Dendritic cell treated with granulocyte-macrophage colony-stimulating factor and Interleukin-4, amounts not matched to agents 40 ng/mL and 50 ng/mL, for 4 days (primary cell): ENCODE measurements around the gene LARP1.
"Not testable (repeated sequence)": the region's sequence is repeated elsewhere in the genome, so short reads cannot be mapped to it uniquely, and the experiment has no call there.

ENCODE experiments used
- H3K27ac Mint-ChIP-seq: one replicate; pipeline ENCODE4 v1.8.0; 2022; ENCODE audit warnings: mild to moderate bottlenecking, mixed read lengths
- H3K27me3 Mint-ChIP-seq: one replicate; pipeline ENCODE4 v1.8.0; 2022; ENCODE audit warnings: mild to moderate bottlenecking, mixed read lengths
- H3K36me3 Mint-ChIP-seq: one replicate; pipeline ENCODE4 v1.8.0; 2022; ENCODE audit warnings: low read depth, mixed read lengths
- H3K4me1 Mint-ChIP-seq: one replicate; pipeline ENCODE4 v1.8.0; 2022; ENCODE audit warnings: low read depth, mixed read lengths
- H3K4me3 Mint-ChIP-seq: one replicate; pipeline ENCODE4 v1.8.0; 2022; ENCODE audit warnings: mild to moderate bottlenecking, moderate library complexity, mixed read lengths
- H3K9me3 Mint-ChIP-seq: one replicate; pipeline ENCODE4 v1.8.0; 2022; ENCODE audit warnings: mixed read lengths
- intact Hi-C: fragments of 100-400 bp; cut with micrococcal nuclease; formaldehyde crosslinking; loops from one replicate; pipeline ENCODE4 v1.15.0; 2022

The LARP1 gene

DNA sequence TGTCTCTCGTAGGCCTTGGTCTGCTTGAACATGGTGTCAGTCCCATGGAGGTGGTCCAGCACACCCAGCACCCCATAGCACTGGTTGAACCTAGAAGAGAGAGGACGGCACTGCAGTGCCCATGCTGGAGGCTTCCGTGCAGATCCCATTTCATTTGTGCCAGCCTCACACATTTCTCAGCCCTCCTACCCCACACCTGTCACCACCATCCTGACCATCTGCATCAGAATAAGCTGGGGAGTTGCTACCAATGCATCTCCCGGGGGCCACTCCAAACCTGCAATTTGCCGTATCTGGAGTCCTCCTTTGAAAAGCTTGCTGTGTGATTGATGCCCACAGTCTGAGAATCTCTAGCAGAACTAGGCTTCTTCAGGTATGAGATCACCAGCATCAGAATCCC lies 65.2 kb downstream of the LARP1 start:
- H3K4me3 Mint-ChIP-seq, result no peak overlapping the region
- H3K27me3 Mint-ChIP-seq, result no peaks in the 10 kb centered on the region

DNA sequence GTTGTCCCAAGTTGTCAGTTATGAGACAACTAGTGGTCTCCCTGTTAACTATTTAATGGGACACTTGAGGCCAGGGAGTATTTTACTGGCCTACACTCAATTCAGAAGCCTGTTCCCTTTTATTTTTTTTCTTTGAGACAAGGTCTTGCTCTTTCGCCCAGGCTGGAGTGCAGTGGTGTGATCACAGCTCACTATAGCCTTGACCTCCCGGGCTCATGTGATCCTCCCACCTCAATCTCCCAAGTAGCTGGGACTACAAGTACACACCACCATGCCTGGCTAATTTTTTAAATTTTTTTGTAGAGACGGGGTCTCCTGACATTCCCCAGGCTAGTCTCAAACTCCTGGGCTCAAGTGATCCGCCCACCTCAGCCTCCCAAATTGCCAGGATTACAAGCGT lies 67.7 kb downstream of the LARP1 start:
- H3K27ac Mint-ChIP-seq, H3K9me3 Mint-ChIP-seq, H3K27me3 Mint-ChIP-seq, H3K4me3 Mint-ChIP-seq: not testable (repeated sequence)
- Mint-ChIP-seq H3K4me1 (peaks cover 16% of the 10 kb centered on the region), H3K36me3 (peaks cover 86% of the 10 kb centered on the region)
- intact Hi-C loops, result loop anchor here (5.0 kb wide), 1 partner anchor 34 kb away; the partner anchor contains the start of gene CNOT8

More for the DNA sequence above, 65.2 kb downstream of the LARP1 start:
- intact Hi-C loops, result loop anchor here (5.0 kb wide), 1 partner anchor 37 kb away; the partner anchor contains the start of gene CNOT8
- Mint-ChIP-seq H3K27ac (no peak overlapping the region), H3K9me3 (no peaks in the 10 kb centered on the region), H3K4me1 (peaks cover 16% of the 10 kb centered on the region), H3K36me3 (peaks cover 87% of the 10 kb centered on the region)

DNA sequence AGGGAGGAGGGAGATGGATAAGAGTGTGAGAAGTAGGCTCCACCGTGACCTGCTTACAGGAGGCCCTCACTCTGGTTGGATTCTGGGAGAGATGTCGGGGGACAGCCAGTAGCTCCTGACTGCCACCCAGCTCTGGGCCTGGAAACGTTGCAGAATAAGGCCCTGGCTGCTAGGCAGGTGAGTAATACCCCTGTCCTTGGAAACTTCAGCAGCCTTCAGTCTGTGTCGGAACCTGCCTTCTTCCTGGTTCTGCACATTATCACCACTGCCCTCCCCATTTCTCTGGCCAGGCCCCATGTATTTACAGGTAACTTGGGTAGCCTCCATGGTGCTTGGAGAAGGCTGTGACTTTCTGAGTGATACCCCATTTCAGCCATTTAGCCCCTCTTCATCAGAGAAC lies 68.4 kb downstream of the LARP1 start:
- Mint-ChIP-seq H3K4me1 (peaks cover 16% of the 10 kb centered on the region), H3K9me3 (no peaks in the 10 kb centered on the region), H3K36me3 (peaks cover 91% of the 10 kb centered on the region), H3K4me3 (no peak overlapping the region), H3K27me3 (no peaks in the 10 kb centered on the region), H3K27ac (no peak overlapping the region)
- intact Hi-C loops, result loop anchor here (5.0 kb wide), 1 partner anchor 34 kb away; the partner anchor contains the start of gene CNOT8

DNA sequence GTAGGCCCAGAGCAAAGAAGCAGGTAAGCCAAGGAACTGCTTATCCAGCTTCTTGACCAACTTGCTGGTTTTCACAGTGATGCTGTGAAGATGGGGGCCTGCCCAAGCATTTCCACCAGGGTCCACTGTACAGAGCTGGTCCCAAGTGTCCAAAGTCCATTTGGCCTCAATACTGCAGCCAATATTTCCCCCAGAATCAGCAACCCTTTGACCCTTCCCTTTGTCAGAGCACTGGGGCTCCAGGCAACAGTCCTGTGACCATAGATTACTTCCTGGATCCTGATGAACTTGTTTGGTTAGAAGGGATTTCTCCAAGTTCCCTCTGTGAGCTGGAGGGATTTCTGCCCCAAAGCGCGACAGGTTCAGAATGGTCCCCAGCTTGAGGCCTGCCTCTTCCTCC lies 68.9 kb downstream of the LARP1 start:
- intact Hi-C loops, result loop anchor here (5.0 kb wide), 1 partner anchor 33 kb away; the partner anchor contains the start of gene CNOT8
- Mint-ChIP-seq H3K9me3 (no peaks in the 10 kb centered on the region), H3K27me3 (no peaks in the 10 kb centered on the region), H3K4me3 (no peak overlapping the region), H3K36me3 (peaks cover 88% of the 10 kb centered on the region), H3K27ac (no peak overlapping the region), H3K4me1 (peaks cover 16% of the 10 kb centered on the region)

DNA sequence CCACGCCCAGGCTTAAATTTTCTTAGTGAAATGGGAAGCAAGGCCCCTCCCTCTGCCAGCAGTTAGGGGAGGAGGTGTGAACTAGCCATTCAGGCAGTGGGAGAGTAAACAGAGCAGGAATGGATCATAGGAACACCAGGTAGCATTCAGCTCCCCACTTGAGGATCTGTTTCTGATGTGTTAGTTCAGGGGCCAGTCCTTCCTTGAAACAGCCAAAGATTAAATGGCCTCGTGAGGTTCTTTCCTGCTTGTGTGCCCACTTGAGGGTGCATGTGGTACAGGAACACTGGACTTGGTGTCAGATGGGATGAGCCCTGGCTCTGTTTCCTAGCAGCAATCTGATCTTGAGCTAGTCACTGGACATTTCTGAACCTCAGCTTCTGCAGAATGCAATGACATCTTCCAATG lies 74.0 kb downstream of the LARP1 start:
- Mint-ChIP-seq H3K4me1 (peaks cover 11% of the 10 kb centered on the region), H3K36me3 (peaks cover 73% of the 10 kb centered on the region), H3K9me3 (no peaks in the 10 kb centered on the region), H3K27me3 (no peaks in the 10 kb centered on the region), H3K4me3 (no peak overlapping the region), H3K27ac (no peak overlapping the region)
- intact Hi-C loops, result no loop called here

DNA sequence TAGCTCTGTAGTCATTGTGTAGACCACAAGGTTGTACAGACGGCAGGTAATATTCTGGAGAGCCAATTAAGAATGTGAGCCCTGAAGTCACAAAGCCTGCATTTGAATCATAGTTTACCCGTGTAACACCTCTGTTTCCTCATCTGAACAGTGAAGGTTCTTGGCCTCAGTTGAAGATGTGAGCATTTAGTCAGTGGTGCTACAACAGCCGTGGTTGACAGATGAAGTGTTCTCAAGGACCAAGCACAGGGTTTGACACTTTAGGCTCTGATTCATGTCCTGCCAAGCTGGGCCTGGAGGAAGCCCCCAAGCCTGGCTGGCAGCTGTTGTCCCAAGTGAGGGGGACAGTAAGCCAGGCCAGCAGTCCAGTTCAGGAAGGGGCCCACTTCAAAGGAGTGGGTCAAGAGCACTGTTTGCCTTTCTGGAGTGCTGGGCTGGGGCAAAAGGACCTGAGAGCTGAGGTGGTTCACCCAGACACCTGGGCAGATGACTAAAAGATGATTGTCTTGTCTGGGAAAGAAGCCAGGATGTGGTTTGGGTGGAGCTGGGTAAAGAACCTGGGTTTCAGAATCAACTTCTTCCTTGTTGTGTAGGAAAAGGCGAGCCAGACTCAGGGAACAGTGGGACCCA lies 74.5 kb downstream of the LARP1 start:
- no peaks in the 10 kb centered on the region for H3K27me3 Mint-ChIP-seq
- intact Hi-C loops, result no loop called here
- peaks cover 72% of the 10 kb centered on the region for H3K36me3 Mint-ChIP-seq
- no peaks in the 10 kb centered on the region for H3K9me3 Mint-ChIP-seq
- H3K4me1 Mint-ChIP-seq, result peaks cover 14% of the 10 kb centered on the region
- no peak overlapping the region for H3K27ac Mint-ChIP-seq
- H3K4me3 Mint-ChIP-seq, result no peak overlapping the region

DNA sequence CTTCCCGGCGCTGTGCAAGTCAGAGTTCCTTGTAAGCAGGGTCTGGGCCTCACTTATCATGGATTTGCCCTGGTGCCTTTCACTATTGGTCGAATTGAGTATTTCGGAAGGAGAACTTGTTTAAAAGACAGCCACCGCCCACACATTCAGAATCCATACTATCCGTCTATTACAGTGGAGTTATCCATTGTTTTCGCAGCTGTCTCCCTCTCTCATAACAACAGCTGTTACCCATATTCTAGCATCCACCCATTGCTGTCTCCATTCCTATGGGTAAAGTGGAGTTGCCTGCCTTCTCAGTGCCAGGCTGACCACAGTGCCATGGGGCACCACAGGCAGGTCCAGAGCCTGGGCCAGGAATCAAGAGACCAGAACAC lies 75.0 kb downstream of the LARP1 start:
- H3K27me3 Mint-ChIP-seq, result no peaks in the 10 kb centered on the region
- no peak overlapping the region for H3K4me3 Mint-ChIP-seq
- intact Hi-C loops, result no loop called here
- H3K36me3 Mint-ChIP-seq, result peaks cover 72% of the 10 kb centered on the region
- H3K27ac Mint-ChIP-seq, result no peak overlapping the region
- no peaks in the 10 kb centered on the region for H3K9me3 Mint-ChIP-seq
- H3K4me1 Mint-ChIP-seq, result peaks cover 17% of the 10 kb centered on the region

DNA sequence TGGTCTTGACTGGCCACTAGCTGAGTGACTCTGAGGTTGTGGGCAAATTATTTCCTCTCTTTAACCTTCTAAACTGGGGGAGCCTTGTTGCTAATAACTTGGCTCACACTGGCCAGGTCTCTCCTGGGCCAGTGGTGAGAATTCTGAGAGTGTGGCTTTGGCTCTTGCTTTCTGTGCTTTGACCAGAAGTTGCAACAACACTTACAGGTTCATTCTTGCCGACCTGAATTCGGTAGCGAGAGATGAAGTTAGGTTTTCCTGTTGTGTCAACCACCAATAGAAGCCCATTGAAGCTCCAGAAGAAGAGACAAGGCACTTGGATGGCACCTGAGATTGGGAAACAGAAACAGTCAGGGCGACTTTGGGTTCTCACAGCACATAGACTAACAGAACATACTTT lies 75.4 kb downstream of the LARP1 start:
- H3K9me3 Mint-ChIP-seq, result no peaks in the 10 kb centered on the region
- peaks cover 69% of the 10 kb centered on the region for H3K36me3 Mint-ChIP-seq
- intact Hi-C loops, result no loop called here

DNA sequence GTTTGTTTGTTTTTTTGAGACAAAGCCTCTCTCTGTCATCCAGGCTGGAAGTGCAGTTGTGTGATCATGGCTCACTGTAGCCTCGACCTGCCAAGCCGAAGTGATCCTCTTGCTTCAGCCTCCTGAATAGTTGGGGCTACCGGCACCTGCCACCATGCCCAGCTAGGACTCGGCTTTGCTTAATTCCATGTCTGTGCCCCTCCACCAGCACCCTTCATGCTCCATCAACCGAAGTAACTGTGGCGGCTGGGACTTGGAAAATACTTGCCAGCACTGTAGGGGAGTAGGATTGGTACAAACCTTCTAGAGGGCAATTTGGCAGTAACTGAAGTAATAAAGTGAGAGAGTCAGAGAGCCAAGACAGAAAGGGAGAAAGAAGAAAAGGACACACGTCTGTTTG lies 76.3 kb downstream of the LARP1 start:
- no peak overlapping the region for H3K27ac Mint-ChIP-seq
- H3K4me1 Mint-ChIP-seq, result peaks cover 17% of the 10 kb centered on the region
- H3K9me3 Mint-ChIP-seq, result no peaks in the 10 kb centered on the region

More for the DNA sequence above, 75.4 kb downstream of the LARP1 start:
- H3K4me1 Mint-ChIP-seq, result peaks cover 17% of the 10 kb centered on the region
- no peaks in the 10 kb centered on the region for H3K27me3 Mint-ChIP-seq
- no peak overlapping the region for H3K4me3 Mint-ChIP-seq
- H3K27ac Mint-ChIP-seq, result no peak overlapping the region

DNA sequence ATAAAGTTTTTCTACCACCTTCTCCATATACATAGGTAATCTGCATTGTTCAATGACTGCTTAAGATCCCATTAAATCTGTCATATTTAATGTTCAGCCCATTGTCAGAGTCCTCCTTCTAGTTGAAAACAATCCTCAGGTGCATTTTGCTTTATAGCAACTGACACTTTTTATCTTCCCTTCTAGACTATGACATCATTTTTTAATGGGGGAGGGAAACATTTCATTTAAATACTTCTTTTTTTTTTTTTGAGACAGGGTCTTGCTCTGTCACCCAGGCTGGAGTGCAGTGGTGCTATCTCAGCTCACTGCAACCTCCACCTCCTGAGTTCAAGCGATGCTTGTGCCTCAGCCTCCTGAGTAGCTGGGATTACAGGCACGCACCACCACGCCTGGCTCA lies 77.6 kb downstream of the LARP1 start:
- H3K4me3 Mint-ChIP-seq, H3K9me3 Mint-ChIP-seq, H3K27ac Mint-ChIP-seq, H3K27me3 Mint-ChIP-seq, intact Hi-C loops: not testable (repeated sequence)
- H3K36me3 Mint-ChIP-seq, result peaks cover 64% of the 10 kb centered on the region
- peaks cover 17% of the 10 kb centered on the region for H3K4me1 Mint-ChIP-seq

More for the DNA sequence above, 76.3 kb downstream of the LARP1 start:
- intact Hi-C loops, result no loop called here
- H3K36me3 Mint-ChIP-seq, result peaks cover 66% of the 10 kb centered on the region
- H3K27me3 Mint-ChIP-seq, result no peaks in the 10 kb centered on the region
- H3K4me3 Mint-ChIP-seq, result no peak overlapping the region

DNA sequence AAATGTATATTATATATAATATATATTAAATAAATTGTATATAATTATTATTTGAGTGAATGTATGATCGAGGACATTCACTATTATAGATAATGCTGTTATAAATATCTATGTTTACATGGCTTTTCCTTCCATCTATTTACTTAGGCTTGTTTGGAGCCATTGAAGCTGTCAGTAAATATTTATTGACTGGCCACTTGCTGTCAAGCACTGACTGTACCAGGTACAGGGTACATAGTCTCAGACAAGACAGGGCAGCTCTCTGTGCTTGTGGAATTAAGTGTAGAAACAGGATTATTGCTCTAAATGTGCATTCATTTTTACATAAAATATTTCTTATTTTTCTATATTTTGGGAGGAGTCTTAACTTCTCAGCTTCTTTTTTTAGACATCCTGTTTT lies 78.9 kb downstream of the LARP1 start:
- Mint-ChIP-seq H3K4me1 (peaks cover 17% of the 10 kb centered on the region), H3K27me3 (no peaks in the 10 kb centered on the region), H3K27ac (no peak overlapping the region), H3K36me3 (peaks cover 67% of the 10 kb centered on the region), H3K9me3 (no peaks in the 10 kb centered on the region), H3K4me3 (no peak overlapping the region)
- intact Hi-C loops, result no loop called here

DNA sequence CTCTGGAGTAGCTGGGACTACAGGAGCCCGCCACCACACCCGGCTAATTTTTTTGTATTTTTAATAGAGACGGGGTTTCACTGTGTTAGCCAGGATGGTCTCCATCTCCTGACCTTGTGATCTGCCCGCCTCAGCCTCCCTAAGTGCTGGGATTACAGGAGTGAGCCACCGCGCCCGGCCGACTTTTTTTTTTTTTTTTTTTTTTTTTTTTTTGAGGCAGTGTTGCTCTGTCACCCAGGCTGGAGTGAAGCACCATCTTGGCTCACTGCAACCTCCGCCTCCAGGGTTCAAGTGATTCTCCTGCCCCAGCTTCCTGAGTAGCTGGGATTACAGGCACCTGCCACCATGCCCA lies 80.5 kb downstream of the LARP1 start:
- H3K4me3 Mint-ChIP-seq, intact Hi-C loops, H3K27me3 Mint-ChIP-seq, H3K27ac Mint-ChIP-seq, H3K9me3 Mint-ChIP-seq: not testable (repeated sequence)
- Mint-ChIP-seq H3K36me3 (peaks cover 57% of the 10 kb centered on the region), H3K4me1 (peaks cover 11% of the 10 kb centered on the region)

DNA sequence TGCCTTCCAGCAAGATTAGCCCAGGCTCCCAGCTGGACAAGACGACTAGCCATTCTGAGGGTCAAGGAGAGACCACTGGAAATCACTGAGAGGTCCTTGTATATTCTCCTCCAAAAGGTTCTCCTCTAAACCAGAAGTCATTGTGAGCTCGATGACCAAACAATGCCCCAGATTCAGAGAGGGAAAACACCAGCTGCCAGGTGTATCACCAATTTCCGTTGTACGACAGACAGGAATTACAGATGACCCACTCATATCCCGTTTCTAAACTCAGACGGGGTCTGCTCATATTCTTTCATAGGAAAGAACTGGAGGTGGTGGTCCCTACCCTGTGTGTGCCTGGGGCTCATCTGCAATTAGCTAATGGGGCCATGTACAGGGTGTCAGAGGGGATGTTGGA lies 81.0 kb downstream of the LARP1 start:
- peaks cover 54% of the 10 kb centered on the region for H3K36me3 Mint-ChIP-seq
- intact Hi-C loops, result no loop called here
- H3K9me3 Mint-ChIP-seq, result no peaks in the 10 kb centered on the region
- H3K4me1 Mint-ChIP-seq, result peaks cover 16% of the 10 kb centered on the region
- H3K27ac Mint-ChIP-seq, result no peak overlapping the region
- no peaks in the 10 kb centered on the region for H3K27me3 Mint-ChIP-seq
- H3K4me3 Mint-ChIP-seq, result no peak overlapping the region

DNA sequence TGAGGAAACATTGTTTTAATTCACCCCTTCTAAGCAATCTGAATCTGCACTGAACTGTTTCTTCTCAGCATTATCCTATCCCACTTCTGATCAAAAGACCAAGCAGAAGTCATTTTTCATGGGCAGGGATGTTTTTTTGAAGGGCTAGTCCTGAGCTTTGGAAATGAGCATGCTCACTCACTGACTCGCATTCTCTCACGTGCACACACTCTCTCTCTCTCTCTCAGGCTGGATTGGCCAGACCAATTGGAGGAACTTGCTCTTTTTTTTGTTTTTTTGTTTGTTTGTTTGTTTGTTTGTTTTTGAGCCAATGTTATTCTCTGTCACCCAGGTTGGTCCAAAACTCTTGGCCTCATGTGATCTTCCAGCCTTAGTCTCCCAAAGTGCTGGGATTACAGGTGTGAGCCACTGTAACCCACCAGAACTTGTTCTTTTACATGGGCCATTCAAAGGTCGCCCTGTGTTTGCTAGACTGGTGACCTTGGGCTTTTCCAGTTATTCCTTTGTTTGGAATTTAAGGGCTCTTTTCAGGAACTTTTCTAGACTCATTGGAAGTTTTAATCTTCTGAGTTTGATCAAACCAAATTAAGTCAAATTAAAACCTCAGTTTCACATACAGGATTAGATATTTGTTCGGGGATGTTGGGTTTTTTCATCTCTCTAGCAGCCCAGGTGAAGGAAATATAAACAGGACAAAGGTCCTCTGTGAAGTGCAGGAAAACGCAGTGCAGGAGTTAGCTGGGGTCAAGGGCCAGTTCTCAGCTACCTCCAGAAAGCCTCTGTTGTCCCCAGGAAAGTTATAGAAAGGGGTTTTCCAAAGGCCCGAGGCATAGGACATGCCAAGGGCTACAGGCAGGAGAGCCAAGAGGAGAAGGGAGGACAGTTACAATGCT lies 82.1 kb downstream of the LARP1 start:
- Mint-ChIP-seq H3K27ac (no peak overlapping the region), H3K4me1 (peaks cover 24% of the 10 kb centered on the region), H3K9me3 (no peaks in the 10 kb centered on the region), H3K27me3 (no peaks in the 10 kb centered on the region), H3K4me3 (no peak overlapping the region), H3K36me3 (peaks cover 45% of the 10 kb centered on the region)
- intact Hi-C loops, result no loop called here
